HG02571 (cell line): ENCODE results near the gene RNF166.

ENCODE experiments used
- ATAC-seq: cut with Tn5 transposase; IDR thresholded peaks from one replicate; pipeline ENCODE4 v1.9.1; 2021; ENCODE audit warnings: mild to moderate bottlenecking, moderate library complexity; ENCODE audit not compliant: unreplicated experiment

The RNF166 gene

GRCh38 chr16:88725609-88726407 is 19.6 kb upstream of the RNF166 start:
- ATAC-seq = no peak

- ATAC-seq = no peak
Observed at GRCh38 chr16:88724855-88725555, 18.8 kb upstream of the RNF166 start.

- no peak for ATAC-seq
Observed at GRCh38 chr16:88723911-88724310, 17.7 kb upstream of the RNF166 start.

GRCh38 chr16:88723507-88723887 is 17.3 kb upstream of the RNF166 start:
- no peak for ATAC-seq

GRCh38 chr16:88722784-88723506 is 16.7 kb upstream of the RNF166 start:
- no peak for ATAC-seq

- no peak for ATAC-seq
Observed at GRCh38 chr16:88721815-88722755, 15.9 kb upstream of the RNF166 start.

GRCh38 chr16:88721236-88721635 is 15.0 kb upstream of the RNF166 start:
- ATAC-seq = no peak

- ATAC-seq = no peak
Observed at GRCh38 chr16:88720396-88720970, 14.3 kb upstream of the RNF166 start.

GRCh38 chr16:88719933-88720296 is 13.7 kb upstream of the RNF166 start:
- ATAC-seq = no peak

- no peak for ATAC-seq
Observed at GRCh38 chr16:88719267-88719932, 13.2 kb upstream of the RNF166 start.

GRCh38 chr16:88718178-88718577 is 12.0 kb upstream of the RNF166 start:
- no peak for ATAC-seq

GRCh38 chr16:88716601-88717001 is 10.4 kb upstream of the RNF166 start:
- no peak for ATAC-seq

- no peak for ATAC-seq
Observed at GRCh38 chr16:88716201-88716600, 10.0 kb upstream of the RNF166 start.

- ATAC-seq = no peak
Observed at GRCh38 chr16:88715312-88716190, 9.3 kb upstream of the RNF166 start.

GRCh38 chr16:88714420-88715302 is 8.5 kb upstream of the RNF166 start:
- no peak for ATAC-seq

GRCh38 chr16:88713568-88714419 is 7.6 kb upstream of the RNF166 start:
- ATAC-seq = no peak

- no peak for ATAC-seq
Observed at GRCh38 chr16:88713054-88713453, 6.8 kb upstream of the RNF166 start.
